Subcutaneous abdominal adipose tissue (tissue), 5 donors: ENCODE data around the gene SLX9.

ENCODE experiments used
- H3K27ac ChIP-seq: one replicate; pipeline ENCODE4 v1.7.0; 2013; ENCODE audit warnings: low read depth, mild to moderate bottlenecking, inconsistent platforms, low read length, moderate library complexity
- H3K27me3 ChIP-seq, 5 donors: one replicate each; pipeline ENCODE4 v1.7.0; 2013; ENCODE audit warnings: low read length in 5 of 5, inconsistent platforms in 1 of 5; ENCODE audit not compliant: control insufficient read depth in 5 of 5, insufficient read depth in 4 of 5
- H3K36me3 ChIP-seq, 5 donors: one replicate each; pipeline ENCODE4 v1.7.0; 2013; ENCODE audit warnings: low read length in 5 of 5; ENCODE audit not compliant: control insufficient read depth in 5 of 5, insufficient read depth in 5 of 5
- H3K4me1 ChIP-seq, 5 donors: one replicate each; pipeline ENCODE4 v1.7.0; 2013; ENCODE audit warnings: low read length in 5 of 5, mild to moderate bottlenecking in 3 of 5, moderate library complexity in 1 of 5; ENCODE audit not compliant: control insufficient read depth in 5 of 5, insufficient read depth in 5 of 5
- H3K4me3 ChIP-seq, 5 donors: one replicate each; pipeline ENCODE4 v1.7.0; 2013; ENCODE audit warnings: low read length in 5 of 5, low read depth in 1 of 5
- H3K9ac ChIP-seq, 5 donors: one replicate each; pipeline ENCODE4 v1.7.0; 2013; ENCODE audit warnings: low read length in 5 of 5, mild to moderate bottlenecking in 4 of 5, moderate library complexity in 3 of 5
- H3K9me3 ChIP-seq, 5 donors: one replicate each; pipeline ENCODE4 v1.7.0; 2013; ENCODE audit warnings: low read length in 5 of 5; ENCODE audit not compliant: control insufficient read depth in 5 of 5
- donor health status: healthy.
- donor health status: healthy.
- donor health status: healthy.
- donor health status: healthy.
- donor health status: healthy.

Gene SLX9

GRCh38 chr21:44914176-44914874 is 25.5 kb upstream of the SLX9 start:
- Histone ChIP-seq H3K9me3 (no peaks in the 10 kb centered on the region), H3K36me3 (no peaks in the 10 kb centered on the region), H3K4me1 (peaks cover 2 to 66% (median 43%) of the 10 kb centered on the region in 5 donors), H3K27me3 (peaks cover 3 to 20% (median 9%) of the 10 kb centered on the region in 5 donors), H3K27ac (no peak overlapping the region), H3K4me3 (no peak overlapping the region), H3K9ac (peak overlapping the region in 1 of 5 donors; percentile 35)

- peaks cover 0 to 63% (median 23%) of the 10 kb centered on the region in 5 donors for H3K4me1 ChIP-seq
- H3K9ac ChIP-seq, result no peak overlapping the region
- no peak overlapping the region for H3K4me3 ChIP-seq
- no peak overlapping the region for H3K27ac ChIP-seq
- H3K27me3 ChIP-seq, result peaks cover 11 to 32% (median 20%) of the 10 kb centered on the region in 5 donors
- H3K36me3 ChIP-seq, result no peaks in the 10 kb centered on the region
- H3K9me3 ChIP-seq, result no peaks in the 10 kb centered on the region
Observed at GRCh38 chr21:44916965-44917364, 22.9 kb upstream of the SLX9 start.

GRCh38 chr21:44917446-44918106 is 22.3 kb upstream of the SLX9 start:
- Histone ChIP-seq H3K27ac (no peak overlapping the region), H3K9me3 (no peaks in the 10 kb centered on the region), H3K4me3 (no peak overlapping the region), H3K9ac (no peak overlapping the region), H3K36me3 (no peaks in the 10 kb centered on the region), H3K27me3 (peaks cover 11 to 32% (median 20%) of the 10 kb centered on the region in 5 donors), H3K4me1 (peaks cover 0 to 57% (median 17%) of the 10 kb centered on the region in 5 donors)

GRCh38 chr21:44918107-44918470 is 21.7 kb upstream of the SLX9 start:
- H3K4me3 ChIP-seq, result peak overlapping the region in 1 of 5 donors; percentile 9
- peaks cover 0 to 59% (median 17%) of the 10 kb centered on the region in 5 donors for H3K4me1 ChIP-seq
- peaks cover 11 to 35% (median 20%) of the 10 kb centered on the region in 5 donors for H3K27me3 ChIP-seq
- no peaks in the 10 kb centered on the region for H3K9me3 ChIP-seq
- H3K9ac ChIP-seq, result peak overlapping the region in 1 of 5 donors; percentile 23
- no peaks in the 10 kb centered on the region for H3K36me3 ChIP-seq
- H3K27ac ChIP-seq, result no peak overlapping the region

GRCh38 chr21:44918581-44919033 is 21.2 kb upstream of the SLX9 start:
- peak overlapping the region in 1 of 5 donors; percentile 23 for H3K9ac ChIP-seq
- H3K27ac ChIP-seq, result no peak overlapping the region
- H3K36me3 ChIP-seq, result no peaks in the 10 kb centered on the region
- no peaks in the 10 kb centered on the region for H3K9me3 ChIP-seq
- peaks cover 0 to 54% (median 13%) of the 10 kb centered on the region in 5 donors for H3K4me1 ChIP-seq
- peak overlapping the region in 2 of 5 donors; percentile 9 to 57 for H3K4me3 ChIP-seq
- peaks cover 11 to 35% (median 20%) of the 10 kb centered on the region in 5 donors for H3K27me3 ChIP-seq

GRCh38 chr21:44919111-44919912 is 20.5 kb upstream of the SLX9 start:
- H3K9ac ChIP-seq, result peak overlapping the region in 1 of 5 donors; percentile 6
- H3K9me3 ChIP-seq, result no peaks in the 10 kb centered on the region
- peaks cover 0 to 47% (median 9%) of the 10 kb centered on the region in 5 donors for H3K4me1 ChIP-seq
- peaks cover 11 to 35% (median 20%) of the 10 kb centered on the region in 5 donors for H3K27me3 ChIP-seq
- H3K4me3 ChIP-seq, result peak overlapping the region in 3 of 5 donors; percentile 55 to 70 (median 57)
- no peak overlapping the region for H3K27ac ChIP-seq
- no peaks in the 10 kb centered on the region for H3K36me3 ChIP-seq

GRCh38 chr21:44919913-44920693 is 19.7 kb upstream of the SLX9 start:
- H3K27me3 ChIP-seq, result peaks cover 11 to 35% (median 20%) of the 10 kb centered on the region in 5 donors
- no peaks in the 10 kb centered on the region for H3K36me3 ChIP-seq
- H3K27ac ChIP-seq, result no peak overlapping the region
- peak overlapping the region; percentile 38 to 82 (median 57) for H3K4me3 ChIP-seq
- no peaks in the 10 kb centered on the region for H3K9me3 ChIP-seq
- H3K4me1 ChIP-seq, result peaks cover 0 to 45% (median 9%) of the 10 kb centered on the region in 5 donors
- H3K9ac ChIP-seq, result peak overlapping the region in 3 of 5 donors; percentile 34 to 67 (median 59)

GRCh38 chr21:44920694-44921604 is 18.9 kb upstream of the SLX9 start, which contains the start of gene ITGB2:
Gene ITGB2 (minus strand): TSS chr21:44920899. CDS start chr21:44910782, 10,117 bp downstream.
- no peak within 1 kb of the TSS for H3K27ac ChIP-seq
- H3K9me3 ChIP-seq, result no peaks in the 10 kb centered on the region
- peak within 1 kb of the TSS; percentile 38 to 82 (median 57) for H3K4me3 ChIP-seq
- H3K27me3 ChIP-seq, result peaks cover 11 to 35% (median 20%) of the 10 kb centered on the region in 5 donors
- no peaks in the 10 kb centered on the region for H3K36me3 ChIP-seq
- H3K9ac ChIP-seq, result peak within 1 kb of the TSS in 3 of 5 donors; percentile 34 to 67 (median 59)
- peaks cover 0 to 44% (median 9%) of the 10 kb centered on the region in 5 donors for H3K4me1 ChIP-seq
